Activated CD4-positive, alpha-beta memory T cell treated with anti-CD3 and anti-CD28 coated beads, Interleukin-2, amount 10 ng/mL, durations not matched to agents 7 days and 5 days (primary cell): ENCODE results near the gene ITGB5. TPM values are rescaled to one million over a fixed set of nuclear protein-coding genes. Genes with fewer than 3 reads are reported as not detected.

ENCODE experiments used
- CTCF ChIA-PET: fragments of 350-600 bp; sonication (Branson Sonifier 250); formaldehyde crosslinking; loops from one replicate; lab custom pipeline; 2021; ENCODE audit warnings: antibody characterized with exemption, inconsistent platforms; lab: Charles Lee
- POLR2A ChIA-PET: fragments of 350-600 bp; sonication (Branson Sonifier 250); formaldehyde crosslinking; loops from one replicate; lab custom pipeline; 2021; ENCODE audit warnings: antibody characterized with exemption; lab: Charles Lee
- DNase-seq: peaks from one replicate; pipeline ENCODE4 v3.0.0-alpha.2; 2020
- H3K27ac Mint-ChIP-seq: one replicate; pipeline ENCODE4 v1.8.0; 2021; ENCODE audit warnings: mild to moderate bottlenecking, mixed read lengths
- H3K27me3 Mint-ChIP-seq: one replicate; pipeline ENCODE4 v1.8.0; 2021; ENCODE audit warnings: mixed read lengths
- H3K36me3 Mint-ChIP-seq: one replicate; pipeline ENCODE4 v1.8.0; 2021; ENCODE audit warnings: low read depth, mixed read lengths
- H3K4me1 Mint-ChIP-seq: one replicate; pipeline ENCODE4 v1.8.0; 2021; ENCODE audit warnings: mixed read lengths
- H3K4me3 Mint-ChIP-seq: one replicate; pipeline ENCODE4 v1.8.0; 2021; ENCODE audit warnings: mild to moderate bottlenecking, mixed read lengths
- H3K9me3 Mint-ChIP-seq: one replicate; pipeline ENCODE4 v1.8.0; 2021; ENCODE audit warnings: mixed read lengths
- total RNA-seq, 2 experiments: library from RNA; stranded (reverse); gene quantifications; one replicate each; pipeline ENCODE4 v1.2.3, GENCODE V29; 2021

The ITGB5 gene
- total RNA-seq, 2 experiments from 2014 or later, result 0.05 to 0.40 TPM

DNA sequence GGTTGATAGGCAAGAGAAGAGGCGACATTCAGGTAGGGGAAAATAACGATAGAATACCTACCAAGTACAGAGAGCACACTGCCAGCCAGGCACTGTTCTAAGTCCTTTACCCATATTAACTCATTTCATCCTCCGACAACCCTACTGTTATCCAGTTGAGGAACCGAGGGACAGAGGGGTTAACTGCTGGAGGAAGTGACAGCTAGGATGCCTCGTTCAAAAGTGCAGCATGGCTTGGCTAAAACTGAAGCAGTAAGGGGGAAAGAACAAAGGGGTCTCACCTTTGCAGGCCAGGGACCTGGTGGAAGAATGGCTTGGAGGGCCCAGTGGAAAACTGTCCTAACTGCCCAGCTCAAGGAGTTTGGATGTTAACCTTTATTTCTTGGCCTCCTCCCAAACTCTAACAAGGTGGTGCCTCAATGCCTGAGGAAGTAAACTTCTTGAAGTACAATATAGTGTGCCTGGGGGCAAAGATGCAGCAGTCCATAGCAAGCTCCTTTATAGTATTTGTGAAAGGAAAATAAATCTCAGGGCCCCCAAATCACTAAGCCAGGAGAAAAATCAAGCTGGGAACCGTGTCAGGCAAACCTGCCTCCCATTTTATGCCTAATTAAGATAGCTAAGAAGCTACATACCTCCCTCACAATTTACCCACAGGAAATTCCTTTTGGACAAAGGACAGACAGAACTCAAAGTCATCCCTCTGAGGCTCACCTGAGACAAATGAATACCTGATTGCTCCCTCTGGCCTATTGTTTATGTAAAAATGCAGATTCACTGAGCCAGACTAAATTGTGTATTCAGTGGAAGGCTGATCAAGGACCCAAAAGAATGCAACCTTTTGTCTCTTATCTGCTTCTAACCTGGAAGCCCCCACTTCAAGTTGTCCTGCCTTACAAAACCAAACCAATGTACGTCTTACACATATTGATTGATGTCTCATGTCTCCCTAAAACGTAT, 1.6 kb upstream of the ITGB5 start:
- Mint-ChIP-seq H3K4me3 (no peak overlapping the region), H3K4me1 (peaks cover 8% of the 10 kb centered on the region), H3K27ac (no peak overlapping the region), H3K9me3 (no peaks in the 10 kb centered on the region), H3K27me3 (peaks cover 45% of the 10 kb centered on the region), H3K36me3 (no peaks in the 10 kb centered on the region)
- CTCF ChIA-PET, result interaction anchor here (0.6 to 3.5 kb wide), 4 partner anchors 12 to 631 kb away, joined by 3 to 20 read pairs (median 10); partner anchors contain the start of gene SNX4
- POLR2A ChIA-PET, result interaction anchor here (0.9 kb wide), 1 partner anchor 12 kb away, joined by 3 read pairs; no protein-coding TSS in a partner anchor
- DNase-seq, result no peak

DNA sequence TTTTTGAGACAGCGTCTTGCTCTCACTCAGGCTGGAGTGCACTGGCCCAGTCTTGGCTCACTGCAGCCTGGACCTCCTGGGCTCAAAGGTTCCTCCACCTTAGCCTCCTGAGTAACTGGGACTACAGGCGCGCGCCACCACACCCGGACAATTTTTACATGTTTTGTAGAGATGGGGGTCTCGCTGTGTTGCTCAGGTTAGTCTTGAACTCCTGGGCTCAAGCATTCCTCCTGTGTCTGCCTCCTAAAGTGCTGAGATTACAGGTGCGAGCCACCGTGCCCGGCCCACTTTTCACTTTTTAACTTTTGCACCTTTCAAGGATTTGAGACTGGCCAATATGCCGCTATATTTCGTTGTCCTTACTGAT, 750 bp upstream of the ITGB5 start:
- ChIA-PET POLR2A (no interaction called here), CTCF (interaction anchor here (0.9 kb wide), 1 partner anchor 13 kb away, joined by 3 read pairs; no protein-coding TSS in a partner anchor)
- H3K9me3 Mint-ChIP-seq, result no peaks in the 10 kb centered on the region
- H3K4me3 Mint-ChIP-seq, result peak overlapping the region; percentile 63
- H3K36me3 Mint-ChIP-seq, result no peaks in the 10 kb centered on the region
- DNase-seq, result no peak
- peaks cover 8% of the 10 kb centered on the region for H3K4me1 Mint-ChIP-seq
- H3K27me3 Mint-ChIP-seq, result peaks cover 51% of the 10 kb centered on the region
- H3K27ac Mint-ChIP-seq, result no peak overlapping the region

DNA sequence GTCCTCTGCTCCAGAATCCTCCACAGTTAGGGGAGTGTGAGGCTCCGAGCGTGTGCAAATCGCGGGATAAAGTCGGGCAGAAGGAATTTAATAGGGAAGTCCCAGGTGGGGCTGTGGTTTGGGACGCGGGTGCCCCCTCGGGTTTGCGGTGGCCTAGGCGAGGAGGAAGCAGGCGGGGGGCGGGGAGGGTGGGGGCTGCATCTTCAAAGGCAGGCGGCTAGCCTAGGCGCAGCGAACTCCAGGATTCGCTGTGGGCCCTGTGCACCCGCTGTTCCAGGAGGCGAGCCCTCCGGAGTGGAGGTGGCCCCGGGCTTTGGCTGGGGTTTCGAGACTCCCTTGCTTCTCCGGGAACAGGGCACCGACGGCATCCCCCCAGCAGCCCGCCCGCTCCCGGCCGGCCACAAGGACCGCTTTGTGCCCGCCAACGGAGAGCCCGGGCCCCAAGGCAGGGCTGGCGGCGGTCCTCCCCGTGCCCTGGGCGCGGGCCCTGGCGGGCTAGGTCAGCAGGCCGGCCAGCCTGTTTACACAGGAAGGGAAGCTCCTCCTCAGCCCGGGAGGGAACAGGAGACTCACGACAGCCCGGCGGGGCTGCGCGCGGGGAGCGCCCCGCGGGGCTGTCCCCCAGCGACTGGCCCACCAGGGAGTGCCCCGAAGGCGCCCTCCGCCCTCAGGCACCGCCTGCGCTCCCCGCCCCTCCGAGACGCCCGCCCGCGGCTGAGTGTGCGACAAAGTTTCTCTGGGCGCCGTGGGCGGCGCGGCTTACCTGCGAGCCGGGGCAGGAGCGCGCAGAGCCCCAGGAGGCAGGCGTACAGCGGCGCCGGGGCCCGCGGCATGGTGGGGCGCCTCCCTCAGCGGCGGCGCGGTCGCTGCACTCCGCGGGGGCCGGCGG, 753 bp downstream of the ITGB5 start:
- Mint-ChIP-seq H3K9me3 (no peaks in the 10 kb centered on the region), H3K4me1 (peaks cover 8% of the 10 kb centered on the region), H3K27me3 (peaks cover 61% of the 10 kb centered on the region), H3K27ac (no peak overlapping the region), H3K4me3 (peak overlapping the region; percentile 53), H3K36me3 (no peaks in the 10 kb centered on the region)
- DNase-seq, result no peak
- CTCF ChIA-PET, result no interaction called here
- POLR2A ChIA-PET, result interaction anchor here (1.2 kb wide), 1 partner anchor 156 kb away, joined by 3 read pairs; the partner anchor contains the start of gene UMPS

DNA sequence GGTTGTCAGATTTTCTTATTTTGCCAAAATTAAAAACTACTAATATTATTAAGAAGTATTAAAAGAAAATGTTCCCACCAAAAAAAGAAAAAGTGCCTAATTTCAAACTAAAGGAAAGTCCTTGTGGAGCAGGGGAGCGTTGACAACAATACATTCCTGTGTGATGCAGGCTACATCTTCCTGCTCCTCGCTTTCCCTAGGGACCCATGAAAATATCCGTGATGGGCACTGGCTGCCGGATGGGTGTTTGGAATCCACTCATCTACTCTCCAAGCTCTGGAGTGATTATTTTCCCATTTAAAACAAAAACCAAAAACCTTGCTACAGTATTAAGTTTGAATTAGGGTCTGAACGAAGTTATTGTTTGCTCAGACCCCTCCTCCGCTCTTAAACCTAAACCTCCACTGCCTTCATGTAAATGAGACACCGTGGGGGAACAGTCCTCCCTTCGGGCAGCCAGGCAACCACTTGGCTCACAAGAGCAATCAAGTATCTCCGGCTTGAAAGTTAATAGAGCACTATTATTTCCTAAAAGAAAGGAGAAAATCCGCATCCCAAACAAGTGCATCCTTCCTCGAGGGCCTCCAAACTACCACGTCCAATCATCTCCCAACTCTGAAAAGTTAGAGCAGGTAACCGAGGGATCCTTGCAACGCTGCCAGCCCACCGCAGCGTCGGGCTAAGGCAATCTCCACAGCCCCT, 1.5 kb downstream of the ITGB5 start:
- CTCF ChIA-PET, result interaction anchor here (1.2 kb wide), 1 partner anchor 16 kb away, joined by 6 read pairs; no protein-coding TSS in a partner anchor
- POLR2A ChIA-PET, result no interaction called here
- H3K27ac Mint-ChIP-seq, result no peak overlapping the region
- H3K4me1 Mint-ChIP-seq, result peaks cover 8% of the 10 kb centered on the region
- no peak for DNase-seq
- peak overlapping the region; percentile 53 for H3K4me3 Mint-ChIP-seq
- no peaks in the 10 kb centered on the region for H3K36me3 Mint-ChIP-seq
- H3K9me3 Mint-ChIP-seq, result no peaks in the 10 kb centered on the region
- H3K27me3 Mint-ChIP-seq, result peaks cover 61% of the 10 kb centered on the region

DNA sequence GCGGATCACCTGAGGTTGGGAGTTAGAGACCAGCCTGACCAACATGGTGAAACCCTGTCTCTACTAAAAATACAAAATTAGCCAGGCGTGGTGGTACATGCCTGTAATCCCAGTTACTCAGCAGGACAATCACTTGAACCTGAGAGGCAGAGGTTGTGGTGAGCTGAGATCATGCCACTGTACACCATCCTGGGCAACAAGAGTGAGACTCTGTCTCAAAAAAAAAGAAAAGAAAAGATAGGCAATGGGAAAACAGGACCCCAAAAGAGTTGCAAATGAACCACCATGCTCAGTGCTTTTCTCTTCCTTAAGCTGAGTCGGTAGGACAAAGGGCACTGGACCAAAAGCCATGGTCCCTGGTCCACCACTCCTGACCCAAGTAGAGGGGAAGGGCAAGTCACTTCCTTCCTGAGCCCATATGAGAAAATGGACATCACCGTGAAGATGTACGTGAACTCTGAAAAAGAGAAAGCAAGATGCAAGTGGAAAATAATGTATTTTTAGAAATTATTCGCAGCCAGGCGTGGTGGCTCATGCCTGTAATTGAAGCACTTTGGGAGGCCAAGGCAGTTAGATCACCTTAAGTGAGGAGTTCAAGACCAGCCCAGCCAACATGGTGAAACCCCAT, 2.6 kb downstream of the ITGB5 start:
- ChIA-PET CTCF (interaction anchor here (1.2 kb wide), 1 partner anchor 17 kb away, joined by 6 read pairs; no protein-coding TSS in a partner anchor), POLR2A (no interaction called here)
- Mint-ChIP-seq H3K4me1 (peaks cover 8% of the 10 kb centered on the region), H3K36me3 (no peaks in the 10 kb centered on the region), H3K27ac (no peak overlapping the region), H3K27me3 (peaks cover 60% of the 10 kb centered on the region), H3K4me3 (no peak overlapping the region), H3K9me3 (no peaks in the 10 kb centered on the region)
- DNase-seq, result no peak

DNA sequence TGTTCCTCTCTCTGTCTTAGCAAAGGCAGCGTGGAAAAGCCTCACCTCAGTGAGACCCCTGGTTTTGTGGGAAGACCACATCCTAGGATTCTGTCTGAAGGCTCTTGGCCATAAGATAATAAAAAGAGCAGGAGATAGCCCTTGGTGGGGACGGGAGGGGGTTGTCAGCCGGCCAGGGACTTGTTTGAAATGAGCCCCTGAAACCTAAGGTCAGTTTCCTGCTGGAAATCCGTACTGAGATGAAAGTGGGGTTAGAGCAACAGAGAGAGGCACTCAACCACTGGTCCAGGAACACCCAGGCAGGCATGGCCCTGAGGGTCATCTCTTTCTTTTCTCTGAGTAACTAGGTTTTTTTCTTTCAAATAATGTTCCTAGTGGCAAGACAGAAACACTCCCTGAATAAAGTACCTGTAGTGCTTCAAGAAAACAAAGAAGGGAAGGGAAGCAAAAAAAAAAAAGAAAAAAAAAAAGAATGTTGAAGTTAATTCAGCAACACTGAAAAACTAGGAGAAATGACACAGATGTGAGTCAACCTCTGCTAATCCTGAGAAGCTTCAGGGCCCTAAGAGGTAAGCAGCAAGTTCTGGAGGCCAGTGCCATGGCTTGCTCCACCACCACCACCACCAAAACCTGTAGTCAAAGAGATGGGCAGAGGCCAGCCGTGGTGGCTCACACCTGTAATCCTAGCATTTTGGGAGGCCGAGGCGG, 3.2 kb downstream of the ITGB5 start:
- POLR2A ChIA-PET, result no interaction called here

DNA sequence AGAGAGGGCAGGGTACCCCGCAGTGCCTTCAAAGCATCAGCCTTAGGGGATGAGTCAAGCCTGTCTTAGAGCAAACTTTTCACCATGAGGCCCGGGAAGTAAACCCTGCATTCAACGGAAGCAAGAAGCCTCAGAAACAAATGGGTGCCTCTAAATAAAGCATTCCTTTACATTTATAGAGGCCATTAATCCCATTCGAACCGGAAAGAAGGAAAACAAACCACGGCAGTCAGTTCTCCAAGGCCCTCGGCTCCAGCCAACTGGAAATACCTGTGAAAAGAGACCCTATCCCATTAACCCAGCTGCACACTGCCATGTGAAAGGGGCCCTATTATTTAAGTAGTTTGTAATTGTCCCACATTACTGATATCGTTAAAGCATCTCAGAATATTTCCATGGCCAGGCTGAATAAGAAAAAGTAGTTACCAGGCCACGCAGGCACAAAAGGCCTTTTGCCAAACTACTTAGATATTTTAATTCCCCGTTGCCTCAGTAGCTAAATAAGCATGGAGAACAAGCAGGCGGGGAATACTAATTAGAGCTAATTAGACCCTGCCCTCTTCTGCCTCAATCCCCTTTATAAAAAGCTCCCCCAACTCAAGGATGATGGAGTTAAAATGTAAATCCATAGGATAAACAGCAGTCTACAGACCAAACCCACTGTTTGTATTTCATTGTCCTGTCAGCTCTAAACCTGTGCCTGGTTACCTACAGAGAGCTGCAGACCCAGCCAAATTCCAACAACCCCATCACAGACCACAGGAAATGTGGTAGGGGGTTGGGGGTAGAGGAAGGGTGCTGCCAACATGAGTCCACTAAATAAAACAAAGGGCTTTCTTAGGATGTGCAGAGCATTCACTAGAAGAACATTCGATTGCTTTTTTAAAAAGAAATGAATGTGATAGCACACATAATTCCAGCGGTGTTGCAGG, 4.1 kb downstream of the ITGB5 start:
- POLR2A ChIA-PET, result no interaction called here
- Mint-ChIP-seq H3K4me1 (peaks cover 18% of the 10 kb centered on the region), H3K27me3 (peaks cover 52% of the 10 kb centered on the region), H3K9me3 (no peaks in the 10 kb centered on the region), H3K27ac (no peak overlapping the region), H3K4me3 (no peak overlapping the region), H3K36me3 (no peaks in the 10 kb centered on the region)
- CTCF ChIA-PET, result no interaction called here
- no peak for DNase-seq

More for the DNA sequence above, 3.2 kb downstream of the ITGB5 start:
- H3K27me3 Mint-ChIP-seq, result peaks cover 59% of the 10 kb centered on the region
- no peak for DNase-seq
- H3K4me3 Mint-ChIP-seq, result no peak overlapping the region
- no peaks in the 10 kb centered on the region for H3K36me3 Mint-ChIP-seq
- no peaks in the 10 kb centered on the region for H3K9me3 Mint-ChIP-seq
- no peak overlapping the region for H3K27ac Mint-ChIP-seq
- CTCF ChIA-PET, result no interaction called here
- peaks cover 14% of the 10 kb centered on the region for H3K4me1 Mint-ChIP-seq

DNA sequence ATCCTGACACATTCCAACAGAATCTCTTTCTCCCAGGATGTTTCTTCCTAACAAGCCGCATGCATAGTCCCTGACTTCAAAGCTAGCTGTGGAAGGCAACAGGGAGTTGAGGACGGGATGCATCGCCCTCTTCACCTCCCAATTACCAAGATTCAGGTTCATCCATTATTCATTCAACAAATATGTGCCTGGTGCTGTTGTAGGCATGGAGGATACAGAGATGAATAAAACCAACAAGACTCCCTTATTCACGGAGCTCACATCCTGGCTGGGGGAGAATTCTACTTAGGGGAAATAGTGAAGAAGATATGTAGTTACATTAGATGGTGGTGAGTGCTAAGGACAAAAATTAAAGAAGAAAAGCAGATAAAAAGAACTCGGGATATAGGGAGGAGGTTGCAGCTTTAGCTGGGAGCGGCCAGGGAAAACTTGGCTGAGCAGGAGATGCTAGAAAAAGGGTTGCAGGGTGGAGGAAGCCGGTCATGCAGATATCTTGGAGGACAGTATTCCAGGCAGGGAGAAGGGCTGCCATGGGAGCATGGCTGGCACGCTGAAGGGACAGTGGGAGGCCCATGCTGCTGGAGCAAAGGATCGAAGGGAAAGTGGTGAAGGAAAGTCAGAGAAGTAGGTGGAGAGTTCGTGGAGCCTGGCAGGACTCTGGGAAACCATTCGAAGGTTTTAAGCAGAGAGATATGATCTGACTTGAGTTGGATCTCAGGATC, 5.0 kb downstream of the ITGB5 start:
- Mint-ChIP-seq H3K9me3 (no peaks in the 10 kb centered on the region), H3K4me1 (peaks cover 16% of the 10 kb centered on the region), H3K36me3 (no peaks in the 10 kb centered on the region), H3K27me3 (peaks cover 47% of the 10 kb centered on the region), H3K4me3 (no peak overlapping the region), H3K27ac (no peak overlapping the region)
- CTCF ChIA-PET, result interaction anchor here (1.4 kb wide), 1 partner anchor 121 kb away, joined by 5 read pairs; no protein-coding TSS in a partner anchor
- POLR2A ChIA-PET, result no interaction called here
- no peak for DNase-seq

DNA sequence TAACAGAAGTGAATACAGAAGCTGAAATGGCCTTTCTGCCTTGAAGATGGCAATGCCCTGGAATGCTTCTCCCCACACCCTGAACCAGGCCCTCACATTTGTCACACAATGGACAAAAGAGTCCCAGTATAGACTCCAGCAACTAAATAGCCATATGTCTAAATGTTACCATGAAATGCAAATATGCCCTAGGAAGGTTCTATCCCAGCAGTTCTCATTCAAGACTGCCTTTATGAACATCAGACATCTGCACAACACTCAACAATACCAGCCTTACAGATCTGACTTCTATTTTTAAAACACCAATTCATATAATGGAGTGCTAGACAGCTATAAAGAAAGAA, 7.9 kb downstream of the ITGB5 start:
- no peak for DNase-seq
- Mint-ChIP-seq H3K9me3 (no peaks in the 10 kb centered on the region), H3K36me3 (no peaks in the 10 kb centered on the region), H3K27me3 (peaks cover 41% of the 10 kb centered on the region), H3K27ac (no peak overlapping the region), H3K4me1 (peaks cover 12% of the 10 kb centered on the region), H3K4me3 (no peak overlapping the region)
- CTCF ChIA-PET, result interaction anchor here (0.5 kb wide), 1 partner anchor 15 kb away, joined by 4 read pairs; no protein-coding TSS in a partner anchor
- POLR2A ChIA-PET, result no interaction called here

DNA sequence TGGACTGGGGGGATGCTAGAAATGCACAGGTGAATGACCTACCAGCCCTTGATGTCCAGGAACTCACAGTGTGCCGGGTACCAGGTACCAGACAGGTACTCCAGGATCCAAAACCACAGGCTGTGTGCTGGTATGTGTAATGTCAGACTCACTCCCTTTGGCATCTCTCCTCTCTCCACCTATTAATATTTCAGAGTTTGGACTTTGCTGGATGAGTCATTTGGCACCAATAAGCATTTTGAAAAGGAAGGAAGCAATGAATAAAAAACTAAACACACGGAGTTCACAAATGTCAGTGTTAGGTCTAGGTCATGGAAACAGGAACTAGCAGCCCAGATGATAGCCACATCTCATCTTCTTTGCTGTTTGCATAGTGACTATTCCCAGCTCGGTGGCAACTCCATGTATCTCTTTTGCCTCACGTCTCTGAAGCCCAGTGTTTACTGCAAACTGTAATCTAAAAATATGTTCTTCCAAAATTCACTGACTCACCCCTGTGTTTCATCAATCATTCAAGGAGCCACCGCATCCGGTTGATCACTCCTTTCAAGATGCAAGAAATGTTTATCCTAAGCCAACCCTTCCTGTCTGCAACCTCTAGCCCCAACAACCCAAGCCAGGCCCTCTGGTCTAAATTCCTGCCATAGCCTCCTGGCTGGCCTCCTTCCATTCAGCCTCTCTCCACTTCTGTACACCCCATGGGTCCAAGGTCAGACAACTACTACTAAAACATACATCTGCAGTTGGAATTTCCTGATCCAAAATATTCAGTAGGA, 8.4 kb downstream of the ITGB5 start:
- Mint-ChIP-seq H3K9me3 (no peaks in the 10 kb centered on the region), H3K27ac (no peak overlapping the region), H3K27me3 (peaks cover 36% of the 10 kb centered on the region), H3K36me3 (no peaks in the 10 kb centered on the region), H3K4me1 (peaks cover 12% of the 10 kb centered on the region), H3K4me3 (no peak overlapping the region)
- DNase-seq, result peak; percentile 40
- ChIA-PET POLR2A (no interaction called here), CTCF (interaction anchor here (0.5 kb wide), 1 partner anchor 15 kb away, joined by 4 read pairs; no protein-coding TSS in a partner anchor)
